ELF-1 (cell line): ENCODE results near the gene TARM1.
A peak's percentile ranks its signal among the peaks of the same experiment; 100 is the strongest.

Experiments
- DNase-seq: peaks from one replicate; pipeline ENCODE4 v3.0.0-alpha.2; 2016; ENCODE audit warnings: low read depth, low spot score

TARM1 gene

GRCh38 chr19:54081032-54081431, at the start of gene TARM1:
Gene TARM1, minus strand, starts transcription at chr19:54081365. Its CDS starts 25 bp downstream, at chr19:54081340.
- DNase-seq, result no peak

DNA sequence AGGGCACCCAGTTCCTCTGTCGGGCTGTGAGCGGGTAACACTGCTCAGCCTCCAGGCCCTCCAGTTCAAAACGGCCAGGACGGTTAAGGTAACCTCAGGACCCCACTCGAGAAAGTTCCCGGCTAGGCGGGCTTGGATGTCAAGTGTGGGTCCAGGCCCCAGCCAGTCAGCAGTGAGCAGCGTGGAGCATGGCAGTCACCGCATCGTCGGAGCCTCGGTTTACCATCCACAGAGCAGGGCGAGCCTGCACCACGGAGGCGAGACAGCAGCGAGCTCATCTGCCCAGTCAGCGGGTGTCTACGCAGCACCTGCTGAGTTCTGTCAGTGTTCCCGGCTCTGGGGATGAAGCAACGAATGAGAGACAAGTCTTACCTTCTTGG, 48.4 kb upstream of the TARM1 start:
- DNase-seq, result no peak

- no peak for DNase-seq
Observed at GRCh38 chr19:54128796-54129616, 47.8 kb upstream of the TARM1 start.

DNA sequence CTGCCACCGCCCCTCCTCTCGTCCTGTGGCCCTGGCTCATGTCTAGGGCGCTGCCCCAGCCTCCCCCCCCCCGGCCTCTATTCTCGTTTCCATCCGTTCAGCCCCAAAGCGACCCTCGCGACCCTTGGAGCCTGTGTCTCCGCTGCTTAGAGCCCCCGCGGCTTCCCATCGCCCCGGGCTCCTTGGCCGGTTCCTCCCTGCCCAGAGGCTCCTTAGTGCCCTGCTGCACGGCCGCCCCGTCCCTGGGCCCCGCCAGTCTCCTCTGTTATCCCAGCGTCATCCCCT, 47.2 kb upstream of the TARM1 start:
- DNase-seq, result no peak

- no peak for DNase-seq
Observed at GRCh38 chr19:54127688-54128440, 46.7 kb upstream of the TARM1 start.

DNA sequence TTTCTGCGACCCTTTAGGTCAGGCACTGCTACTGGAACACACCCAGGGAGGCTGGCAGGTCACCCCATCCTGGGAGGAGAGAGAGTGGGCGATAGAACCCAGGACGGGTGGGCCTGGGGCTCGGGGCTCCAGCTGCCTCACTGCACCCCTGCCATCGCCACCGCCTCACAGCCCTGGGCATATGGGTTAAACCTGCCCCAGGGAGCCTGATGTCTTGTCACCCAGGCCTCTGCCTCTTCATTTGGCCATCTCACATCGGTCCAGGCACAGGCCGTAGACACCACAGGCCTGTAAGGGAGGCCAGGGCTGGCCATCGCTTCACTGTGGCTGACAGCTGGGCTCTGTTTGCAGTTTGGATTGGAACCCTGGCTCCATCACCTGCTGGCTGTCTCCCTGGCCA, 44.5 kb upstream of the TARM1 start:
- no peak for DNase-seq

DNA sequence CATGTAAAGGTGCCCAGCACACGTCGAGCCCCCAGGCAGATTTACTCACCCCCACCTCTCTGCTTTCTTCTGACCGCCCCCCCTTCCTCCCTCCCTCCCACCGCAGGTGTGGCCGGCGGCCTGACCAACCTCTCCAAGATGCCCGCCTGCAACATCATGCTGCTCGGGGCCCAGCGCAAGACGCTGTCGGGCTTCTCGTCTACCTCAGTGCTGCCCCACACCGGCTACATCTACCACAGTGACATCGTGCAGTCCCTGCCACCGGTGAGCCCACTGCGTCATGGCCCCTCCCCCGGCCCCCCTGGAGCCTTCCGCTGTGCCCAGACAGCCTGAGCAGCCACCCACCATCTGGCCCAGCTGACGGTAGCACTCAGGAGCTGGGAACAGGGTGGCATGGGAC, 43.2 kb upstream of the TARM1 start:
- DNase-seq, result no peak

- DNase-seq, result no peak
Observed at GRCh38 chr19:54123682-54124081, 42.5 kb upstream of the TARM1 start.

DNA sequence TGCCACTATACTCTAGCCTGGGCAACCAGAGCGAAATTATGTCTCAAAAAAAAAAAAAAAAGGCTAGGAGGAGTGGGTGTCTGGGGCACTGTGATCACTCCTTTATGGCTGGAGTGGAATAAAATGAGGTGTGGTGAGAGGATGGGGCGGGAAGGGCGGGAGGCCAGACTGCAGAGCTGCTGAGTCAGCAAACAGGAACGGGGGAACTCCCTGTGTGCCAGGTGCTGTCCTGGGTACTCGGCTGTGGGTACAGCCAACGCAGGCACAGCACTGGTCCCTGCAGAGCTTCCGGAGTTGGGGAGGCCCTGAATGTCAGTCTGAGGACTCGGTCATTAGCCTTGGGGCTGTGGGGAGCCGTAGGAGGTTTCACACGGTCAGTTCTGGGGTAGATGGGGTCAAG, 40.1 kb upstream of the TARM1 start:
- no peak for DNase-seq

DNA sequence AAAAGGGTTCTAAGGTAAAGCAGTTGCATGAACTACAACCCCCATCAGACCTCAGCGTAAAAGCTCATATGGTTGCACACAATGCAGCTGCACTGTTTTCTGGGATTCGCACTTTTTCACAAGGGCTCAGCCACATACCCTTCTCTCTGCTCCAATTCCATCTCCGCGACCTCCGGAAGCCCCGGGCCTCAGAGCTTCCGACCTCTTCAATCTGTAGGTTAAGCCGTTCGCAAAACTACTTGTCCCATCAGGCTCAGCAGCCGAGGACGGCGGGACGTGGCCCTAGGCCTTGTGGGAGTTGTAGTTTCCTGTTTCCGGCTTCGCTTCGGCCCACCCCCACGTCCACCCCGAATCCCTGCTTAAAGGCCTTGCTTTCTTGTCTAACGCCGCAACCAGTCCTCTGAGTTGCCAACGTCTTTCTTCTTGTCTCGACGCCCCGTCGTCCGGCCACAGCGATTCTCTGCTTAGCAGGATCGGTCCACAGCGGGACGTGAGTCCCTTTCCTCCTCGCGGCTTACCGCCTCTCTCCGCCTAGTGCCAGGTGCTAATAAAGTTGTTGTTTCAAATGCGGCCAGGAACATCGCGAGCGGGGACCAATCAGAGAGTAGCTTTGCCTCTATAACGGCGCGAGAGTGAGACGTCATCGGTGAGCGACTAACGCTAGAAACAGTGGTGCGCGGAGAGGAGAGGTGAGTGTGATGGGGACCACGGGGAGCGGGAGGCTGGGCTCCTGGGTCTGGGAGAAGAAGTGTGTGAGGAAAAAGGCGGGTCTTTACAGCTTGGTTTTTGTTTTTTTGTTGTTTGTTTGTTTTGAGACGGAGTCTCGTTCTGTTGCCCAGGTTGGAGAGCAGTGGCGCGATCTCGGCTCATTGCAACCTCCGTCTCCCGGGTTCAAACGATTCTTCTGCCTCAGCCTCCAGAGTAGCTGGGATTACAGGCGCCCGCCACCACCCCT, 34.2 kb upstream of the TARM1 start, which contains the start of the genes PRPF31 and TFPT:
Gene PRPF31 (plus strand): TSS at position 646 of the 955 bp plus-strand sequence. CDS start 2,525 bp downstream, outside the sequence.
Gene TFPT (minus strand): TSS at position 549 of the 955 bp plus-strand sequence. CDS start 388 bp downstream, at position 161.
- peak; percentile 98 for DNase-seq

- DNase-seq, result peak; percentile 57
Observed at GRCh38 chr19:54114340-54115108, 33.4 kb upstream of the TARM1 start.

- DNase-seq, result no peak
Observed at GRCh38 chr19:54109651-54110050, 28.5 kb upstream of the TARM1 start.

GRCh38 chr19:54108496-54108895, 27.3 kb upstream of the TARM1 start:
- DNase-seq, result no peak

GRCh38 chr19:54107876-54108490, 26.8 kb upstream of the TARM1 start:
- DNase-seq, result no peak

DNA sequence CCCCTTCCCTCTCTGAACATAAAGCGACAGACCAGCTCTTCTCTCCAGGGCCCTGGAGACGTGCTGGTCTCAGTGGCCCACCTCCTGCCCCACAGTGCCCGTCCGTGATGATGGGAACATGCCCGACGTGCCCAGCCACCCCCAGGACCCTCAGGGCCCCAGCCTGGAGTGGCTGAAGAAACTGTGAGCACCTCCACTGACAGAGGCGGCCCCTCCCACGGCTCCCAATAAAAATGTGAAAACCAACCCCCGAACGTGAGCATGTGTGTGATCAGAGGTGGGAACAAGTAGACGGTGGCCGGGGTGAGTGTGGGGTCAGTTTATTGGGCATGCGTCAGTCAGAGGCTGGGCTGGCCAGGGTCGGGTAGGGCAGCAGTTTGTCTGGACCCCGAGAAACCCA, 25.6 kb upstream of the TARM1 start:
- no peak for DNase-seq

DNA sequence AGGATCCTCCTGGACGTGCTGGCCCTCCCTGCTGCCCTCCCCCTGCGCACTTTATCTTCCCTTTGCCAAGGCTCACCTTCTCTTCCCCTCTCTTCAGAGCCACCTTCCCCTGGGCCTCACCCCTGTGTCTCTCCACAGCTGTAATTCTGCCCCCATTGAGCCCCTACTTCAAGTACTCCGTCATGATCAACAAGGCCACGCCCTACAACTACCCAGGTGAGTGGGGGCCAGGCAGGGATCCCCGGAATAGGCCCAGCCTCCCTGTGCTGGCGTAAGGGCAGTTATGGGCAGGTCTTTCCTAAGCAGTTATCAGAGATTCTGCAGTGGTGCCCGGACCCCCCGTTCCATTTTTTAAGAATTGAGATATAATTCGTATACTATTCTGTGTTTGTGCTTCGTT, 24.6 kb upstream of the TARM1 start:
- no peak for DNase-seq

GRCh38 chr19:54104998-54105715, 24.0 kb upstream of the TARM1 start:
- DNase-seq, result no peak

DNA sequence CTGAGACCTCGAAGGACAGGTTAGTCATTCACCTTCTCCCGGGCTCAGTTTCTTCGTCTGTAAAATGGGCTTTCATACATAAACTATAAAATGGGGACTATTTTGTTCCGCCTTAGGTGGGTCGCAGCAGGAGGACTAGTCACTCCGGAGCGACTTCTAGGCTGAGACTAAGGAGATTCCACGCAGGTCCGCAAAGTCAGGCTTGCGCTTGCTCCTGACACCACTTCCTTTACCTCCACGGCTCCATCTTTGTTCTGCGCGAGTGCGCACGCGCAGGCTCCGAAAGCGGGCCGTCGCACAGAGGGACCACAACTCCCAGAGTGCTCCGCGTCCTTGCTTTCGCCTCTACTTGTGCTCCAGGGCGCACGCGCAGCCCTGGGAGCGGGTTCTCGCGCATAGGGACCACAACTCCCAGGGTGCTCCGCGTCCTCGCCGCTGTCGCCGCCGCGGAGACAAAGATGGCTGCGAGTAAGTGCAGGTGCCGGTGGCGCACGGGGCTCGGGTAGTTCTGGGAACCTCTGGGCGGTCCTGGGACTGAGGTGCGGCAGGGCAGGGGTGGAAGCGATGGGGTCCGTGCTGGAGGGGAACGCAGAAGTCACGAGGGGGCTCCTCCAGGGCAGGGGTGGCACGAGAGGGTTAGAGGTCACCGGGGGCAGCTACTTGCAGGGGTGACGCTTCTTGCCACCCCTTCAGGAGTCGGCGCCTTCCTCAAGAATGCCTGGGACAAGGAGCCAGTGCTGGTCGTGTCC, 21.4 kb upstream of the TARM1 start, which contains the start of gene NDUFA3:
Gene NDUFA3 (plus strand): TSS at position 435 of the 749 bp plus-strand sequence. CDS start 24 bp downstream, at position 459.
- DNase-seq, result peak; percentile 98

DNA sequence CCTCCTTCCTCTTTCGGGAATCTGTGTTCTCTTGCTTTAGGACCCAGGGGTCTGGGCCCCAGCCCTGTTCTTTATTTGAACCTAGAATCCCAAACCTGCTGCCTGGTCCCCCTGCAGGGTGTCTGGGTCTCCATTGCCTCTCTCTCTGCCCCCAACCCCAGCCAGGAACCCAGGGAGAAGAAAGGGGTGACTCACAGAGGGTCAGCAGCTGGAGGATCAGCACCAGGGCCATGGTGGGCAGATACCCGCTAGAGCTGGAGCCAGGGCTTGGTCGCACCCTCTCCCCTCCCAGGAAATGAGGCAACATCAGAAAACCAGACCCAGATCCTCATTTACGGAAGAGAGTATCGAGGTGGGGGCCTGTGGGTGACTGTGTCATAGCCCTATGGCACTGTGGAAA, 19.4 kb upstream of the TARM1 start, which contains the start of gene OSCAR:
Gene OSCAR (minus strand): TSS at position 243 of the 400 bp plus-strand sequence. CDS start 11 bp downstream, at position 232.
- peak; percentile 23 for DNase-seq
